Skeletal muscle satellite cell (primary cell): ENCODE measurements around the gene GAL3ST1.
"Not testable (repeated sequence)": the region's sequence is repeated elsewhere in the genome, so short reads cannot be mapped to it uniquely, and the experiment has no call there.

Experiments used
- H3K27me3 ChIP-seq: 2 replicates; pipeline ENCODE4 v1.7.0; 2013; ENCODE audit warnings: low read length; ENCODE audit not compliant: control insufficient read depth, insufficient read depth
- H3K36me3 ChIP-seq: 2 replicates; pipeline ENCODE4 v1.7.0; 2013; ENCODE audit warnings: mild to moderate bottlenecking, control low read depth, low read length; ENCODE audit not compliant: insufficient read depth
- H3K4me1 ChIP-seq: 2 replicates; pipeline ENCODE4 v1.7.0; 2013; ENCODE audit warnings: low read length; ENCODE audit not compliant: control insufficient read depth, insufficient read depth
- H3K4me2 ChIP-seq: 2 replicates; pipeline ENCODE4 v1.7.0; 2013; ENCODE audit warnings: mild to moderate bottlenecking, low read length
- H3K4me3 ChIP-seq: 2 replicates; pipeline ENCODE4 v1.7.0; 2013; ENCODE audit warnings: low read length
- H3K9ac ChIP-seq: 2 replicates; pipeline ENCODE4 v1.7.0; 2013; ENCODE audit warnings: mild to moderate bottlenecking, low read depth, low read length, moderate library complexity
- H3K9me3 ChIP-seq: replicated peaks from 2 replicates; pipeline ENCODE4 v1.7.0; 2013; ENCODE audit warnings: mild to moderate bottlenecking, control low read depth, low read length

The GAL3ST1 gene

DNA sequence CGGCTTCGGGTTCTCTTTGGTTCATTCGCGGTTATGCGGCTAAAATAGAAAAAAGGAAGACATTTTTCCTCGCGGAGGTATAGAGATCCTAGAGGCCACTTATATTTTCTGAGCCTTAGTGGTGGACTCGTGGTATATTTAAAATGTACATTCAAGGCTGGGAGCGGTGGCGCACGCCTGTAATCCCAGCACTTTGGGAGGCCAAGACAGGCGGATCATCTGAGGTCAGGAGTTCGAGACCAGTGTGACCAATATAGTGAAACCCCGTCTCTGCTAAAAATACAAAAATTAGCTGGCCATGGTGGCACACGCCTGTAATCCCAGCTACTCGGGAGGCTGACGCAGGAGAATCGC lies 17.9 kb upstream of the GAL3ST1 start:
- not testable (repeated sequence) for H3K27me3 ChIP-seq, H3K9ac ChIP-seq, H3K9me3 ChIP-seq
- Histone ChIP-seq H3K4me1 (peaks cover 12% of the 10 kb centered on the region), H3K36me3 (peaks cover 21% of the 10 kb centered on the region), H3K4me3 (peak overlapping the region; percentile 43), H3K4me2 (peak overlapping the region; percentile 69)

DNA sequence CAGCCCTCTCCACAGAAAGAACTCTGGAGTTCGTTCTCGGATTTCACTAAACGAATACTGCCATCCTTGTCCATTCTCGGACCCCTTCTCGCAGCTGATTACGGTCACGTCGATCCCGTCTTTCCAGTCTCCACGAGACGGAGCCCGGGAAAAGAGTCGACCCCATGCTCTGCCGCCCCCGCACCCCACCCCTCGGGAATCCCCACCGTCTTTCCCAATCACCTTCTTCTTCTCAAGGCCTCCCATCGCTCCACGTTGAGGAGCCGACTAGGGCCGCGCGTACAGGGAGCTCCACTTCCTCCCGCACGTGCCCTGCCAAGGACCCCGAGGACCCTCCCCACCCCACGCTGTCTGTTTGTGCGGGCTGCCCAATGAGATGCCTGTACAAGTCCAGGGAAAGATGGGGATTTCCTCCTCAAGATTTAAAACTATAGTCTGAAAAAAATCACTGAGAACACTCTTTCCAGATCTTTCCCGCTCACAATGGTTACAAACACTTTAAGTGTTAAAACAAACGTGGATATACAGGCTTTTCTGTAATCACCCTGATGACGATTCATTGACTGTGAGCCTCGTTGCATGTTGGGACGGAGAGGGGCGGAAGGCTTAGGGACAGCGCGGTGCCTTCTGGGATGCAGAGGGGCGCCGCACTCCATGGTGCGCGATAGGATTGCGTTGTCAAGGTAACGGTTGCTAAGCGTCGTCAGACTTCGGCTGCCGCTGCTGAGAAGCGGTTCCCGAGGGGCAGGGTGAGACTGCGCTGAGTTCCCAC lies 17.3 kb upstream of the GAL3ST1 start, which contains the start of gene PES1:
TSS of gene PES1 (minus strand) at position 323 of the 772 bp plus-strand sequence. CDS start at position 246, 77 bp downstream.
- no peaks in the 10 kb centered on the region for H3K9me3 ChIP-seq
- H3K4me3 ChIP-seq: peak within 1 kb of the TSS; percentile 81
- H3K9ac ChIP-seq: peak within 1 kb of the TSS; percentile 93
- H3K4me2 ChIP-seq: peak within 1 kb of the TSS; percentile 79
- H3K36me3 ChIP-seq: peaks cover 26% of the 10 kb centered on the region
- H3K4me1 ChIP-seq: peaks cover 12% of the 10 kb centered on the region
- H3K27me3 ChIP-seq: peaks cover 7% of the 10 kb centered on the region

DNA sequence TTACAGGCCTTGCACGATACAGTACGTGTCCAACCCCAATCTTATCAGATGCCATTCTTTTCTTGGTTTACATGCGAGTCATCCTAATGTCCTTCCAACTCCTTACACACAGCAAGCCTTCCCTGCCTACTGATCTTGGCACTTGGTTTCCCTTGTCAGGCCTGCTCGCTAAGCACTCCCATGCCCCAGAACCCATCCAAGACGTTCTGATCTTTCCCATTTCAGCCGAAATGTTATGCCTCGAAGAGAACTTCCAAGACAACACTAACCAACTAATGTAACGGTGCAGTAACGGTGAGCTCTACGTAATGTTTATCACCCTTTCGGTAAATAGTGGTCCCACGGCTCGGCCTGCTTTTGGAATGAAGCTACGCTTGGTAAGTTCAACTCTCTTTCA lies 16.7 kb upstream of the GAL3ST1 start:
- Histone ChIP-seq H3K27me3 (peaks cover 7% of the 10 kb centered on the region), H3K4me2 (peak overlapping the region; percentile 79), H3K36me3 (peaks cover 32% of the 10 kb centered on the region), H3K9me3 (no peaks in the 10 kb centered on the region), H3K4me3 (peak overlapping the region; percentile 81), H3K9ac (peak overlapping the region; percentile 93), H3K4me1 (peaks cover 12% of the 10 kb centered on the region)

DNA sequence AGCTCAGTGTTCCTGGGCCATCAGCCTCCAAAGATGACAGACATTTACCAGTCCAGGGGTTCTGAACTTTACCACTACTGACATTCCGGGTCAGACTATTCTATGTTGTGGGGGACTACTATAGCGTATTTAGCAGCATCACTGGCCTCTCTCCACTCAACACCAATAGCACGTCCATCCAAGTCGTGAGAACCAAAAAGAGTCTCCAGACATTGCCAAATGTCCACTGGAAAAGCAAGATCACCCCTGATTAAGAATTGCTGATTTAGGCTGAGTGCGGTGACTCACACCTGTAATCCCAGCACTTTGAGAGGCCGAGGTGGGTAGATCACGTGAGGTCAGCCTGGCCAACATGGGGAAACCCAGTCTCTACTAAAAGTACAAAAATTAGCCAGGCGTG lies 11.9 kb upstream of the GAL3ST1 start:
- no peak overlapping the region for H3K4me3 ChIP-seq
- H3K4me1 ChIP-seq: peaks cover 17% of the 10 kb centered on the region
- peaks cover 78% of the 10 kb centered on the region for H3K36me3 ChIP-seq
- H3K9me3 ChIP-seq: no peaks in the 10 kb centered on the region
- H3K9ac ChIP-seq: no peak overlapping the region
- H3K27me3 ChIP-seq: no peaks in the 10 kb centered on the region
- no peak overlapping the region for H3K4me2 ChIP-seq

DNA sequence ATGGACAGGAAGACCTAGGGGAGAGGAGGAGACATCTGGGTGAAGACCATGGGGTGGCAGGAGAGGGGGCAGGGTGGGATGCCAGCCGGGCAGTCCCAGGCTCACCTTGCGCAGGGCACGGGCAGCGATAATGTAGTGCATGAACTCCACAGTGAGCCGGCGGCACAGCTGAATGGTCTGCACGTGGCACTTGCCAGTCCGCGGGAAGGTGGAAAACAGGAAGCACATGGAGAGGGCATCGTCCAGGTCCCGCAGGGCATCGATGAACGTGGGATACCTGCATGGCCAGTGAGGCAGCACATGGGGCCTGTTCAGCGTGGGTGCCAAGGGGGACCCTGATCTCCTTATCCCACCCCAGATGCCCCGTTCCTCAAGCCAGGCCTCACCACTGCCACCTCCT lies 10.0 kb upstream of the GAL3ST1 start:
- no peak overlapping the region for H3K4me3 ChIP-seq

DNA sequence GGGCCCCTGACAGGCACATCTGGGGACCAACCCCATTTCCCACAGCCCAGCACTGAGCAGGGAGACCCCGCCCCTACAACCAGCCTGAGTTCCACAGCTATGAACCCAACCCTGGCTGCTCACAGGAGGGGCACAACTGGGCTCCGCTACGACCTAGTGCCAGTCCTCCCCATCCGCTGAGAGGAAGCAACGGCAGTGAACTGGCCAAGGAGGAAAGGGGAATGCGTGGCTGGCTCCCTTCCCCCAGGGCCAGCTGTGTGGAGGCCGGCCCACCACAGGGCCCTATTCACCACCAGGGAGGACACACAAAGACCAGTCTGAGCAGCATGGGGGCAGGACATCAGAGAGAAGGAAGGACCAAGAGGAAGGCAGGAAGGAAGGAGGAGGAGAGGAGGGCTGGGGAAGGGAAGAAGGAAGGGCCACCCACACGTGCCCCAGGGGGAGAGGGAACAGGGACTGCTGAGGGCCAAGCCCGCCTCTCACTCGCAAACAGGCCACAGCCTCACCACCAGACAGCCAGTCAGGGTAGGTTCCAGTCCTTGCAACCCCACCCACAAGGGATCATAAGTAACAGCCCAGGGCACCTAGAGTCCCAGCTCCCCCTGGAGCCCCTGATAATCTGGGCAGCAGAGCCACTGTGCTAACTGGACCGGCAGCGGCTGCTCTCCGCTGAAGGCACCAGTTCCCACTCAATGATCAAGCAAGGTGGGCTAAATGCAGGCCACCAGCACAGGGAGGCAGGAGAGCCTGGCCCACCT lies 8.5 kb upstream of the GAL3ST1 start:
- no peaks in the 10 kb centered on the region for H3K27me3 ChIP-seq
- H3K4me3 ChIP-seq: no peak overlapping the region
- H3K4me1 ChIP-seq: peaks cover 5% of the 10 kb centered on the region
- peaks cover 96% of the 10 kb centered on the region for H3K36me3 ChIP-seq
- no peak overlapping the region for H3K4me2 ChIP-seq
- H3K9ac ChIP-seq: no peak overlapping the region
- no peaks in the 10 kb centered on the region for H3K9me3 ChIP-seq

More for the DNA sequence above, 10.0 kb upstream of the GAL3ST1 start:
- H3K27me3 ChIP-seq: no peaks in the 10 kb centered on the region
- H3K4me1 ChIP-seq: peaks cover 5% of the 10 kb centered on the region
- H3K9me3 ChIP-seq: no peaks in the 10 kb centered on the region
- peaks cover 93% of the 10 kb centered on the region for H3K36me3 ChIP-seq
- no peak overlapping the region for H3K4me2 ChIP-seq
- H3K9ac ChIP-seq: no peak overlapping the region

DNA sequence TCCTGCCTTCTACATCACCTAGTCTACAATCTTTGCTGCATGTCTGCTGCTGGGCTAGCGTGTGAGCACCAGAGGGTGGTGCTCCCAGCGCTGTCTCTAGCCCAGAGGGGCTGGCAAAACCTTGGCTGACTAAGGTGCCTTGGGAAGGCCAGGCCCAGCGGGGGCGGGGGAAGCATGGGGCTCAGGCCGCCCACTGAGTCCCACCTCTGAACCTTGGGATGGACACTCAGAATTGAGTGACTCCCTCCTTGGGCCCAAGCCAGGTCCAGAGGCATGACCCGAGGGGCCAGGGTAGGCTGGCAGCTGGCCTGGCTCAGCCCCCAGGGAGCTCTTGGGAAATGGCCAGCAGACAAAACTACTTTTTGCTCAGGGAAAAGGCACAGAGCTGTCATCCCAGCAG lies 7.6 kb upstream of the GAL3ST1 start:
- no peaks in the 10 kb centered on the region for H3K9me3 ChIP-seq
- no peak overlapping the region for H3K9ac ChIP-seq
- H3K27me3 ChIP-seq: no peaks in the 10 kb centered on the region
- H3K4me1 ChIP-seq: peaks cover 5% of the 10 kb centered on the region
- no peak overlapping the region for H3K4me3 ChIP-seq
- H3K4me2 ChIP-seq: no peak overlapping the region
- H3K36me3 ChIP-seq: peaks cover 96% of the 10 kb centered on the region

DNA sequence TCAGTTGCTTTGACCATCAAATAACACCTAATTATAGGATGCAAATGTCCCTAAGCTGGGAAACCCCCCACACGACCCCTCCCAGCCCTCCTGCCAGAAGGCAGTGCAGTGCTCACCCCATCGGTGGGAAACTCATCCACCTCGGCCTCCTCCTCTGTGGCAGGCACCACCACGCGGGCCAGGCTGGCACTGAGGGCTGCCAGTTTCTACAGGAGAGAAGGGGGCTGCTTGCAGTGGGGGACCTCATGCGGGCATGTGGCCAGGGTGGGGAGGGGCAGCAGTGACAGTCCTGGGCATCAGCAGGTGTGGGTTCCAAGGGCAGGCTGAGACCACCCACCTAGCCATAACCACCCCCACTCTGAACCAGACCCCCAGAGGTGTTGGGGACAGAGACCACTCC lies 6.4 kb upstream of the GAL3ST1 start:
- Histone ChIP-seq H3K9ac (no peak overlapping the region), H3K4me1 (peaks cover 8% of the 10 kb centered on the region), H3K4me2 (no peak overlapping the region), H3K4me3 (no peak overlapping the region), H3K27me3 (no peaks in the 10 kb centered on the region), H3K9me3 (no peaks in the 10 kb centered on the region), H3K36me3 (peaks cover 95% of the 10 kb centered on the region)

DNA sequence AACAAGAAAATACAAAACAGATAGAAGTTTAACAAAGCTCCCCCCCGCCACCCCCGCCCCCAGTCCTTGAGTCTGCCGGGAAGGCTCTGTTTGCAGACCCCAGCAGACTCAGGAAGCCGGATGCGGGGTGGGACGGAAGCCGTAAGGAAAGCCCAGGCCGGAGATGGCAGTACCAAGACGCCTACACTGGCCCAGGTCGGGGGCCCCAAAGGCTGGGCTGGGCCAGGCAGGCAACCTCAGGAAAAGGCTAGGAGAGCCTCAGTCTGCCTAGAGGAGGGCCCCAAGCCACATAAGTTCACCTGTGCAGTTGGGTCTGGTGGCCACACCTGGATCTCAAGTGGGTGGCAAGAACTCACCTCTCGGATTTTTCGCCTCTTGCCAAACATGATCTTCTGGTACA lies 4.0 kb upstream of the GAL3ST1 start:
- H3K36me3 ChIP-seq: peaks cover 78% of the 10 kb centered on the region
- H3K9ac ChIP-seq: no peak overlapping the region
- H3K27me3 ChIP-seq: no peaks in the 10 kb centered on the region
- no peak overlapping the region for H3K4me2 ChIP-seq
- no peak overlapping the region for H3K4me3 ChIP-seq
- H3K9me3 ChIP-seq: no peaks in the 10 kb centered on the region
- H3K4me1 ChIP-seq: peaks cover 21% of the 10 kb centered on the region

DNA sequence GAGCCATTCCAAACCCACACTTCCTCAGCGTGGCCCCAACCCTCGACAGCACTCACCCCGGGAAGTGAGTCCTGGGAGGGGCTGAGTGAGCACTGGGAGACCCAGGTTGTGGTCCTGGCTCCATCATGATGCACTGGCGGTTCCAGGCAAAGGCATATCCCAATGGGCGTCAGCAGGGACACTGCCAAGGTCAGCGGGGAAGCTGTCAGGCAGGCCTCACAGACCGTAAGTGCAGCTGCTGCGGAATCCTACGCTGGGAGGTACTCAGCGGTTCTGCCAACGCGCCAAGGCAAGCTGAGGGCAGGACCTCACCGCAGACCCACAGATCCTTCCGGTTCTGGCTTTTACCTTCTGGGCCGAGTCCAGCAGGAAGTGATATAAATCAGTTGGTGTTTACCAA lies 1.4 kb upstream of the GAL3ST1 start:
- no peaks in the 10 kb centered on the region for H3K27me3 ChIP-seq
- H3K4me2 ChIP-seq: peak overlapping the region; percentile 12
- H3K36me3 ChIP-seq: peaks cover 52% of the 10 kb centered on the region
- no peak overlapping the region for H3K4me3 ChIP-seq
- H3K9ac ChIP-seq: peak overlapping the region; percentile 42
- peaks cover 16% of the 10 kb centered on the region for H3K4me1 ChIP-seq
- no peaks in the 10 kb centered on the region for H3K9me3 ChIP-seq

DNA sequence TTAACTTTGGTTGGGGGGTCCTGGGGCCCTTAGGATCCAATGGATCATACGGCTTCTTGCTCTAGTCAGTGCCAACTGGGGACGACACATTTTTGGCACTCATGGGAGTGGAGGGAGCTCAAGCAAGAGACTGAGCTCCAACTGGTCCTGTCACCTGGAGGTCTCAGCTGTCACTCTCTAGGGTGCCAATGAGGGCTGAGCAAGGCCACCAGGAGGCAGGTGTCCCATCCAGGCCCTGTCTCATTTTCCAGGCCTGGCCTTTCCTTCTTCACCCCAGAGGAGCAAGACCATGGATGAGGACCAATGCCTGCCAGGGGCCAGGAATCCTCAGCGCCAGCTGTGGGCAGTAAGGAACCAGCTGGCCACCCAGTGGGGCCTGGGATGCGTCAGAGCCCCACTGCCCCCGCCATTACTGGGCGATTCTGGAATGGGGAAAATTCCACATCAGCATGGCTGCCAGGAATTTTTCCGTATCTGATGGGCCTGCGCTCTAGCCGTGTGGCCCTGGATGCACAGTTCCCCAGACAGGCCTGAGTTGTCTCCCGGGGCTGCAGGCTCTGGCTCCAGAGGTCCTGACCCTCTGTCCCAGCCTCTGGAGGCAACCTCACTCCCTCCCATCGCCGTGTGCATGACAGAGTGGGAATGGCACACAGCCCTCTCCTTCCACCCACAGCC lies 669 bp upstream of the GAL3ST1 start:
- H3K4me2 ChIP-seq: peak overlapping the region; percentile 55
- peaks cover 16% of the 10 kb centered on the region for H3K4me1 ChIP-seq
- peaks cover 4% of the 10 kb centered on the region for H3K27me3 ChIP-seq
- H3K9me3 ChIP-seq: no peaks in the 10 kb centered on the region
- H3K36me3 ChIP-seq: peaks cover 44% of the 10 kb centered on the region
- H3K9ac ChIP-seq: peak overlapping the region; percentile 53
- no peak overlapping the region for H3K4me3 ChIP-seq
